H9 (cell line): ENCODE data around the gene RPS4Y2. TPM values are rescaled to one million over a fixed set of nuclear protein-coding genes. Genes with fewer than 3 reads are reported as not detected.

Source experiments
- DNase-seq: peaks from one replicate; pipeline ENCODE4 v3.0.0-alpha.2; 2017
- H2AFZ ChIP-seq: one replicate; pipeline ENCODE4 v1.6.1; 2013; ENCODE audit warnings: mild to moderate bottlenecking, low read length, control low read depth, moderate library complexity
- H2AK5ac ChIP-seq: 2 replicates; pipeline ENCODE4 v1.6.1; 2013; ENCODE audit warnings: low read length, control low read depth, mixed read lengths; ENCODE audit not compliant: insufficient read length
- H2BK120ac ChIP-seq: one replicate; pipeline ENCODE4 v1.6.1; 2013; ENCODE audit warnings: low read depth, mild to moderate bottlenecking, low read length, control low read depth, inconsistent platforms; ENCODE audit not compliant: poor library complexity, severe bottlenecking
- H2BK12ac ChIP-seq: 2 replicates; pipeline ENCODE4 v1.6.1; 2013; ENCODE audit warnings: low read length, control low read depth, mixed read lengths, low read depth; ENCODE audit not compliant: insufficient read length
- H2BK15ac ChIP-seq: 2 replicates; pipeline ENCODE4 v1.6.1; 2013; ENCODE audit warnings: low read depth, low read length, control low read depth
- H2BK20ac ChIP-seq: one replicate; pipeline ENCODE4 v1.6.1; 2013; ENCODE audit warnings: low read depth, mild to moderate bottlenecking, low read length, control low read depth, inconsistent platforms; ENCODE audit not compliant: poor library complexity, severe bottlenecking
- H2BK5ac ChIP-seq: 2 replicates; pipeline ENCODE4 v1.6.1; 2013; ENCODE audit warnings: low read length, control low read depth, mixed read lengths; ENCODE audit not compliant: insufficient read length
- H3K14ac ChIP-seq: 2 replicates; pipeline ENCODE4 v1.6.1; 2013; ENCODE audit warnings: low read length, control low read depth; ENCODE audit not compliant: insufficient read depth
- H3K18ac ChIP-seq: 2 replicates; pipeline ENCODE4 v1.6.1; 2013; ENCODE audit warnings: low read depth, mild to moderate bottlenecking, mixed read lengths, low read length, control low read depth; ENCODE audit not compliant: insufficient read length
- H3K23ac ChIP-seq: 2 replicates; pipeline ENCODE4 v1.6.1; 2013; ENCODE audit warnings: low read length, control low read depth, mixed read lengths, low read depth; ENCODE audit not compliant: insufficient read length
- H3K23me2 ChIP-seq: 2 replicates; pipeline ENCODE4 v1.6.1; 2013; ENCODE audit warnings: low read depth, mild to moderate bottlenecking, mixed read lengths, low read length, control low read depth; ENCODE audit not compliant: insufficient read length, poor library complexity, severe bottlenecking
- H3K27ac ChIP-seq: 2 replicates; pipeline ENCODE4 v1.5.1; 2013; ENCODE audit warnings: low read length, control low read depth, mixed read lengths, low read depth; ENCODE audit not compliant: insufficient read length
- H3K27me3 ChIP-seq: 2 replicates; pipeline ENCODE4 v1.6.1; 2013; ENCODE audit warnings: low read length, control low read depth, inconsistent platforms; ENCODE audit not compliant: insufficient read depth
- H3K4ac ChIP-seq: 2 replicates; pipeline ENCODE4 v1.6.1; 2013; ENCODE audit warnings: low read depth, mild to moderate bottlenecking, control low read depth, inconsistent platforms, low read length, moderate library complexity
- H3K4me1 ChIP-seq: 2 replicates; pipeline ENCODE4 v1.6.1; 2013; ENCODE audit warnings: low read length, control low read depth, inconsistent platforms; ENCODE audit not compliant: insufficient read depth
- H3K4me2 ChIP-seq: 2 replicates; pipeline ENCODE4 v1.6.1; 2013; ENCODE audit warnings: low read length, control low read depth, mixed read lengths; ENCODE audit not compliant: insufficient read length, insufficient read depth
- H3K56ac ChIP-seq: 2 replicates; pipeline ENCODE4 v1.6.1; 2013; ENCODE audit warnings: low read depth, mild to moderate bottlenecking, mixed read lengths, low read length, control low read depth; ENCODE audit not compliant: insufficient read length
- H3K79me1 ChIP-seq: 2 replicates; pipeline ENCODE4 v1.6.1; 2013; ENCODE audit warnings: low read depth, mild to moderate bottlenecking, moderate library complexity, low read length, control low read depth, inconsistent platforms; ENCODE audit not compliant: insufficient read depth, poor library complexity, severe bottlenecking
- H3K79me2 ChIP-seq: 2 replicates; pipeline ENCODE4 v1.6.1; 2013; ENCODE audit warnings: low read length, control low read depth, inconsistent platforms; ENCODE audit not compliant: insufficient read depth
- H3K9ac ChIP-seq: 2 replicates; pipeline ENCODE4 v1.6.1; 2013; ENCODE audit warnings: low read length, control low read depth, mixed read lengths; ENCODE audit not compliant: insufficient read length; ENCODE audit errors: extremely low read depth
- H3K9me3 ChIP-seq: one replicate; pipeline ENCODE4 v1.6.1; 2013; ENCODE audit warnings: low read depth, low read length, inconsistent platforms; ENCODE audit not compliant: control insufficient read depth
- H3T11ph ChIP-seq: one replicate; pipeline ENCODE4 v1.6.1; 2013; ENCODE audit warnings: mild to moderate bottlenecking, low read length, control low read depth, inconsistent platforms
- H4K20me1 ChIP-seq: one replicate; pipeline ENCODE4 v1.6.1; 2013; ENCODE audit not compliant: control insufficient read depth, insufficient read length, insufficient read depth
- H4K5ac ChIP-seq: 2 replicates; pipeline ENCODE4 v1.6.1; 2013; ENCODE audit warnings: low read depth, mild to moderate bottlenecking, mixed read lengths, low read length, control low read depth; ENCODE audit not compliant: insufficient read length
- H4K8ac ChIP-seq: replicated peaks from 2 replicates; pipeline ENCODE4 v1.6.1; 2013; ENCODE audit warnings: low read length, control low read depth, mixed read lengths, low read depth; ENCODE audit not compliant: insufficient read length
- H4K91ac ChIP-seq: 2 replicates; pipeline ENCODE4 v1.6.1; 2013; ENCODE audit warnings: low read depth, mild to moderate bottlenecking, moderate library complexity, mixed read lengths, low read length, control low read depth; ENCODE audit not compliant: insufficient read length
- H3K27ac Mint-ChIP-seq, 3 experiments: 2 replicates in 2 of 3; 3 replicates in 1 of 3; pipeline ENCODE4 v1.8.0; 2020 to 2021; ENCODE audit warnings: mixed read lengths in 3 of 3, mild to moderate bottlenecking in 1 of 3, moderate library complexity in 1 of 3
- H3K27me3 Mint-ChIP-seq: 2 replicates; pipeline ENCODE4 v1.8.0; 2021; ENCODE audit warnings: low read depth, mild to moderate bottlenecking, moderate library complexity, mixed read lengths
- H3K36me3 Mint-ChIP-seq, 3 experiments: 2 replicates in 2 of 3; 3 replicates in 1 of 3; pipeline ENCODE4 v1.8.0; 2020 to 2021; ENCODE audit warnings: low read depth in 3 of 3, mixed read lengths in 3 of 3; ENCODE audit not compliant: insufficient read depth in 1 of 3
- H3K4me1 Mint-ChIP-seq, 2 experiments: 2 replicates each; pipeline ENCODE4 v1.8.0; 2020; ENCODE audit warnings: mixed read lengths in 2 of 2
- H3K4me3 Mint-ChIP-seq, 2 experiments: 2 replicates in 1 of 2; 3 replicates in 1 of 2; pipeline ENCODE4 v1.8.0; 2020 to 2021; ENCODE audit warnings: mild to moderate bottlenecking in 2 of 2, mixed read lengths in 2 of 2, moderate library complexity in 1 of 2
- H3K9me3 Mint-ChIP-seq, 2 experiments: 2 replicates in 1 of 2; 3 replicates in 1 of 2; pipeline ENCODE4 v1.8.0; 2020; ENCODE audit warnings: mild to moderate bottlenecking in 2 of 2, mixed read lengths in 2 of 2, moderate library complexity in 1 of 2
- CTCF ChIP-seq: fragments of 200-600 bp; sonication (generic); conservative IDR thresholded peaks from 3 replicates; pipeline ENCODE4 v1.8.0; 2021; ENCODE audit warnings: antibody characterized with exemption, mild to moderate bottlenecking
- WGBS: extraction: QIAGEN DNeasy Blood & Tissue Kit; methylation state at CpG from one replicate; pipeline ENCODE4 v1.1.7; 2013; ENCODE audit warnings: missing lambda C conversion rate, low lambda C conversion rate, mixed read lengths; ENCODE audit not compliant: insufficient read length; ENCODE audit errors: extremely low coverage; 5-methylcytosine and 5-hydroxymethylcytosine counted together
- total RNA-seq: library from RNA; stranded (reverse); gene quantifications from 2 replicates; pipeline ENCODE4 v1.2.1, GENCODE V29; 2021

The RPS4Y2 gene
- total RNA-seq, 1 experiment from 2014 or later: not detected

GRCh38 chrY:20817067-20817466, 61.2 kb downstream of the RPS4Y2 start:
- no peaks in the 10 kb centered on the region for H3K9me3 ChIP-seq
- no peak overlapping the region for H3K23ac ChIP-seq
- no peak overlapping the region for H3K4ac ChIP-seq
- H3T11ph ChIP-seq: no peak overlapping the region
- H4K8ac ChIP-seq: no peak overlapping the region
- no peak overlapping the region for H2BK5ac ChIP-seq
- no peaks in the 10 kb centered on the region for H3K23me2 ChIP-seq
- no peak overlapping the region for H2AFZ ChIP-seq
- DNase-seq: no peak
- no peak overlapping the region for H3K14ac ChIP-seq
- no peaks in the 10 kb centered on the region for H3K36me3 Mint-ChIP-seq
- H3K27me3 Mint-ChIP-seq: no peaks in the 10 kb centered on the region
- no peaks in the 10 kb centered on the region for H3K79me2 ChIP-seq
- no CpG with 5 or more reads among the region's 2 CpGs for WGBS
- no peak overlapping the region for H3K27ac ChIP-seq
- no peak overlapping the region for H3K4me2 ChIP-seq
- no peak overlapping the region for H2BK12ac ChIP-seq
- no peaks in the 10 kb centered on the region for H3K27me3 ChIP-seq
- H3K4me1 ChIP-seq: no peaks in the 10 kb centered on the region
- no peak for TF ChIP-seq CTCF
- no peak overlapping the region for H3K9ac ChIP-seq
- no peaks in the 10 kb centered on the region for H3K4me1 Mint-ChIP-seq
- H3K18ac ChIP-seq: no peak overlapping the region
- no peaks in the 10 kb centered on the region for H4K20me1 ChIP-seq
- no peak overlapping the region for H3K27ac Mint-ChIP-seq
- no peak overlapping the region for H2BK120ac ChIP-seq
- H2BK15ac ChIP-seq: no peak overlapping the region
- H4K5ac ChIP-seq: no peak overlapping the region
- no peaks in the 10 kb centered on the region for H3K79me1 ChIP-seq
- no peak overlapping the region for H2BK20ac ChIP-seq
- H3K4me3 Mint-ChIP-seq: no peak overlapping the region
- no peaks in the 10 kb centered on the region for H3K9me3 Mint-ChIP-seq
- no peak overlapping the region for H4K91ac ChIP-seq
- H3K56ac ChIP-seq: no peak overlapping the region
- H2AK5ac ChIP-seq: no peak overlapping the region

Other genes starting within 250 kb of the RPS4Y2 start
- gene EIF1AY, start 180.3 kb upstream of the RPS4Y2 start, total RNA-seq: not detected in 2 replicates